ENCODE results near the gene LY9. TPM values are rescaled to one million over a fixed set of nuclear protein-coding genes. Genes with fewer than 3 reads are reported as not detected.

LY9 gene, protein sequence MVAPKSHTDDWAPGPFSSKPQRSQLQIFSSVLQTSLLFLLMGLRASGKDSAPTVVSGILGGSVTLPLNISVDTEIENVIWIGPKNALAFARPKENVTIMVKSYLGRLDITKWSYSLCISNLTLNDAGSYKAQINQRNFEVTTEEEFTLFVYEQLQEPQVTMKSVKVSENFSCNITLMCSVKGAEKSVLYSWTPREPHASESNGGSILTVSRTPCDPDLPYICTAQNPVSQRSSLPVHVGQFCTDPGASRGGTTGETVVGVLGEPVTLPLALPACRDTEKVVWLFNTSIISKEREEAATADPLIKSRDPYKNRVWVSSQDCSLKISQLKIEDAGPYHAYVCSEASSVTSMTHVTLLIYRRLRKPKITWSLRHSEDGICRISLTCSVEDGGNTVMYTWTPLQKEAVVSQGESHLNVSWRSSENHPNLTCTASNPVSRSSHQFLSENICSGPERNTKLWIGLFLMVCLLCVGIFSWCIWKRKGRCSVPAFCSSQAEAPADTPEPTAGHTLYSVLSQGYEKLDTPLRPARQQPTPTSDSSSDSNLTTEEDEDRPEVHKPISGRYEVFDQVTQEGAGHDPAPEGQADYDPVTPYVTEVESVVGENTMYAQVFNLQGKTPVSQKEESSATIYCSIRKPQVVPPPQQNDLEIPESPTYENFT
- total RNA-seq = not detected in 2 replicates

DNA sequence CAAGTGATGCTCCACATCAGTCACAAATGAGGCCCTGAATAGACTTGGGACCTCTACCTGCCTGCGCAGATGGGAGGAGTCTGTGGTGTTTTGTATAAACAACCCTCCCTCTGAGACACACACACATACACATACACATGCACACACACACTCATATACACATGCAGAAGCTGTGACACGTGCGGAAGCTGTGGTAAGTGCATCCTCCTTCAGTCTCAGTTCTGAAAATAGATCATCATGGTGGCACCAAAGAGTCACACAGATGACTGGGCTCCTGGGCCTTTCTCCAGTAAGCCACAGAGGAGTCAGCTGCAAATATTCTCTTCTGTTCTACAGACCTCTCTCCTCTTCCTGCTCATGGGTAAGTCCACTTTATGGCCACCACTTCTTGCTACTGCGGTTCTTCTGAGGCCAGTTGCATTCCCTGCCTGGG is at the start of gene LY9:
TSS of gene LY9 (plus strand) at position 224 of the 433 bp plus-strand sequence. CDS start at position 238, 14 bp downstream.

GRCh38 chr1:160862203-160863060 is 66.5 kb downstream of the LY9 start, which contains the start of gene CD244:
Gene CD244, minus strand, starts transcription at chr1:160862887. Its CDS starts 210 bp downstream, at chr1:160862677.

Other genes with a start within 250 kb of the LY9 start
- 0.39 TPM in 1 of 2 replicates, not detected in the other for gene CD84, start 216.7 kb upstream of the LY9 start, total RNA-seq
- gene SLAMF1, start 149.1 kb upstream of the LY9 start, total RNA-seq = not detected in 2 replicates
- gene CD48, start 84.4 kb upstream of the LY9 start, total RNA-seq = not detected in 2 replicates
- gene SLAMF7, start 56.9 kb upstream of the LY9 start, total RNA-seq = 0.11 TPM in 1 of 2 replicates, not detected in the other
- gene CD244, start 66.7 kb downstream of the LY9 start, total RNA-seq = not detected in 2 replicates
- 0.79 TPM in 1 of 2 replicates, not detected in the other for gene ITLN1, start 89.0 kb downstream of the LY9 start, total RNA-seq
- not detected in 2 replicates for gene ITLN2, start 158.6 kb downstream of the LY9 start, total RNA-seq
- gene F11R, start 225.0 kb downstream of the LY9 start, total RNA-seq = 107 and 238 TPM in 2 replicates
- 57.7 and 112 TPM in 2 replicates for gene TSTD1, start 242.8 kb downstream of the LY9 start, total RNA-seq
- gene USF1, start 249.8 kb downstream of the LY9 start, total RNA-seq = 69.6 and 112 TPM in 2 replicates